Nephron progenitor cell (in vitro differentiated cells): Measurements from ENCODE around the gene TPSB2.
"Not testable (repeated sequence)": the region's sequence is repeated elsewhere in the genome, so short reads cannot be mapped to it uniquely, and the experiment has no call there.

Experiments used
- DNase-seq: peaks from one replicate; pipeline ENCODE4 v3.0.0; 2021
- H3K27ac Mint-ChIP-seq: 2 replicates; pipeline ENCODE4 v1.8.0; 2021; ENCODE audit warnings: mild to moderate bottlenecking, moderate library complexity, mixed read lengths
- H3K27me3 Mint-ChIP-seq: 2 replicates; pipeline ENCODE4 v1.8.0; 2021; ENCODE audit warnings: mild to moderate bottlenecking, low read depth, mixed read lengths; ENCODE audit not compliant: poor library complexity
- H3K36me3 Mint-ChIP-seq: 2 replicates; pipeline ENCODE4 v1.8.0; 2021; ENCODE audit warnings: low read depth, mixed read lengths
- H3K4me1 Mint-ChIP-seq: 2 replicates; pipeline ENCODE4 v1.8.0; 2021; ENCODE audit warnings: mixed read lengths
- H3K4me3 Mint-ChIP-seq: 2 replicates; pipeline ENCODE4 v1.8.0; 2021; ENCODE audit warnings: mild to moderate bottlenecking, moderate library complexity, mixed read lengths
- H3K9me3 Mint-ChIP-seq: 2 replicates; pipeline ENCODE4 v1.8.0; 2021; ENCODE audit warnings: mild to moderate bottlenecking, moderate library complexity, mixed read lengths
- CTCF ChIP-seq: fragments of 200-600 bp; sonication (generic); IDR thresholded peaks from 2 replicates; pipeline ENCODE4 v1.5.0; 2021; ENCODE audit warnings: antibody characterized with exemption

Gene TPSB2

DNA sequence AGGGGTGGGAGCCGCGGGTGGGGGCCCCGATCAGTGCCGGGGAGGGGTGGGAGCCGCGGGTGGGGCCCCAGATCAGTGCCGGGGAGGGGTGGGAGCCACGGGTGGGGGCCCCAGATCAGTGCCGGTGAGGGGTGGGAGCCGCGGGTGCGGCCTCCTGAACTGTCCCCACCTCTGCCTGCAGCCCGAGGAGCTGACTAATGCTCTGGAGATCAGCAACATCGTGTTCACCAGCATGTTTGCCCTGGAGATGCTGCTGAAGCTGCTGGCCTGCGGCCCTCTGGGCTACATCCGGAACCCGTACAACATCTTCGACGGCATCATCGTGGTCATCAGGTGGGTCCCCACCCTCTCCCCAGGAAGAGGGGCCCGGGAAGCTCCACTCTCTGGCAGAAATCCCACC, 25.1 kb downstream of the TPSB2 start:
- Mint-ChIP-seq H3K4me1 (peaks cover 3% of the 10 kb centered on the region), H3K27me3 (peaks cover 3% of the 10 kb centered on the region), H3K27ac (no peak overlapping the region), H3K9me3 (no peaks in the 10 kb centered on the region), H3K4me3 (no peak overlapping the region), H3K36me3 (peaks cover 18% of the 10 kb centered on the region)
- DNase-seq = no peak
- no peak for TF ChIP-seq CTCF

GRCh38 chr16:1202274-1202673, 27.7 kb downstream of the TPSB2 start:
- H3K36me3 Mint-ChIP-seq = peaks cover 21% of the 10 kb centered on the region
- DNase-seq = no peak
- peaks cover 3% of the 10 kb centered on the region for H3K27me3 Mint-ChIP-seq
- H3K4me3 Mint-ChIP-seq = no peak overlapping the region
- no peaks in the 10 kb centered on the region for H3K9me3 Mint-ChIP-seq
- H3K4me1 Mint-ChIP-seq = peaks cover 14% of the 10 kb centered on the region
- H3K27ac Mint-ChIP-seq = no peak overlapping the region
- TF ChIP-seq CTCF = no peak

- peaks cover 3% of the 10 kb centered on the region for H3K27me3 Mint-ChIP-seq
- H3K36me3 Mint-ChIP-seq = peaks cover 21% of the 10 kb centered on the region
- DNase-seq = no peak
- no peak for TF ChIP-seq CTCF
- H3K9me3 Mint-ChIP-seq = no peaks in the 10 kb centered on the region
- H3K4me1 Mint-ChIP-seq = peaks cover 23% of the 10 kb centered on the region
- no peak overlapping the region for H3K27ac Mint-ChIP-seq
- H3K4me3 Mint-ChIP-seq = no peak overlapping the region
Observed at GRCh38 chr16:1201444-1201843, 28.5 kb downstream of the TPSB2 start.

DNA sequence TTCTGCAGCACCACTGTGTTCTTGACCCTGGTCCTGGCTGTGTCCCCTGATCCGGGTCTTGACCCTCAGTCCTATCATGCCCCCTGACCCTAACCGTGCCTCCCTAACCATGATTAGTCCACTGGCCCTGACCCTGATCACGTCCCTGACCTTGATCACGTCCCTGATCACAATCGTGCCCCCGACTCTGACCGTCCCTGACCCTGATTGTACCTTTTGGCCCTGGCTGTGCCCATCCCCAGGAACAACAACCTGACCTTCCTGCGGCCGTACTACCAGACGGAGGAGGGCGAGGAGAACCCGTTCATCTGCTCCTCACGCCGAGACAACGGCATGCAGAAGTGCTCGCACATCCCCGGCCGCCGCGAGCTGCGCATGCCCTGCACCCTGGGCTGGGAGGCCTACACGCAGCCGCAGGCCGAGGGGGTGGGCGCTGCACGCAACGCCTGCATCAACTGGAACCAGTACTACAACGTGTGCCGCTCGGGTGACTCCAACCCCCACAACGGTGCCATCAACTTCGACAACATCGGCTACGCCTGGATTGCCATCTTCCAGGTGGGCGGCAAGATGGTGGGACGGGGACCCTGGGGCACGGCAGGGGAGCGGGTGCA, 29.9 kb downstream of the TPSB2 start:
- Mint-ChIP-seq H3K9me3 (no peaks in the 10 kb centered on the region), H3K4me3 (no peak overlapping the region), H3K27ac (peak overlapping the region; percentile 57), H3K27me3 (no peaks in the 10 kb centered on the region), H3K36me3 (peaks cover 21% of the 10 kb centered on the region), H3K4me1 (peaks cover 25% of the 10 kb centered on the region)
- no peak for TF ChIP-seq CTCF
- DNase-seq = no peak

DNA sequence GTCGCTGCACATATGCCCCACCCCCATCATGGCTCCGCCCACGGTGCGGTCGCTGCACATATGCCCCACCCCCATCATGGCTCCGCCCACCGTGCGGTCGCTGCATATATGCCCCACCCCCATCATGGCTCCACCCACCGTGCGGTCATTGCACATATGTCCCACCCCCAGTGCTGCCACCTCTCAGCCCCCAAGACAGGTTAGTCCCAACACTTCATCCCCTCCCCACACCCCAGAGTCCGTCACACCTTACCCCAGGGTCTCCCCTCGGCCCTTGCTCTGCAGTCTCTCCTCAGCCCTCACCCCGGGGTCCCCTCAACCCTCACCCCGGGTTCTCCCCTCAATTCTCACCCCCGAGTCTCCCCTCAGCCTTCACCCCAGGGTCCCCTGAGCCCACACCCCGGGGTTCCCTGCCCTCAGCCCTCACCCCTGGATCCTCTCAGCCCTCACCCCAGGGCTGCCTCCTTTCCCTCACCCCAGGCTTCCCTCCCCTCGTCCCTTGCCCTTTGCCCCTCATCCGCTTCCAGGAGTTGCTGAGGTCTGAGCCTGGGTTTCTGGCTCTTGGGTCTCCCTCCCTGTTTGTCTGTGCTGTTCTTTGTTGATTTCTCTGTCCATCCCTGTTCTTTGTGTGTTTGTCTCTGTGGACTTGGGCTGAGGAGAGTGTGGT, 30.5 kb downstream of the TPSB2 start:
- no peaks in the 10 kb centered on the region for H3K27me3 Mint-ChIP-seq
- no peak overlapping the region for H3K4me3 Mint-ChIP-seq
- no peak for TF ChIP-seq CTCF
- DNase-seq = no peak
- H3K27ac Mint-ChIP-seq = peak overlapping the region; percentile 57
- H3K36me3 Mint-ChIP-seq = peaks cover 21% of the 10 kb centered on the region
- no peaks in the 10 kb centered on the region for H3K9me3 Mint-ChIP-seq
- peaks cover 25% of the 10 kb centered on the region for H3K4me1 Mint-ChIP-seq

GRCh38 chr16:1198671-1199346, 31.2 kb downstream of the TPSB2 start:
- Mint-ChIP-seq H3K4me1 (peaks cover 25% of the 10 kb centered on the region), H3K36me3 (peaks cover 21% of the 10 kb centered on the region)
- H3K27me3 Mint-ChIP-seq, H3K9me3 Mint-ChIP-seq, DNase-seq, H3K27ac Mint-ChIP-seq, H3K4me3 Mint-ChIP-seq: not testable (repeated sequence)
